HepG2 (cell line): ENCODE results near the gene MS4A15. TPM values are rescaled to one million over a fixed set of nuclear protein-coding genes. Genes with fewer than 3 reads are reported as not detected.

Source experiments
- ATAC-seq: fragments of 200-7000 bp; cut with Tn5 transposase; 3 replicates; pipeline ENCODE4 v1.9.1; 2020; ENCODE audit warnings: mild to moderate bottlenecking, moderate library complexity
- BruUV-seq: library from RNA; stranded (reverse); fragments of 400-500 nt; replicated peaks from 2 replicates; lab custom pipeline; 2021; lab: Mats Ljungman, UMichigan
- CTCF ChIA-PET: fragments of 300-600 bp; formaldehyde crosslinking; extraction: SDS; loops from one replicate; lab custom pipeline; 2021; ENCODE audit warnings: low total read pairs, inconsistent platforms, low intra/inter-chr PET ratio; lab: Yijun Ruan, JAX
- POLR2A ChIA-PET: fragments of 350-600 bp; sonication (Branson Sonifier 250); formaldehyde crosslinking; loops from one replicate; lab custom pipeline; 2020; ENCODE audit warnings: antibody characterized with exemption, inconsistent platforms; lab: Yijun Ruan, JAX
- DNase-seq: peaks from one replicate; pipeline ENCODE4 v3.0.0-alpha.2; 2015; ENCODE audit warnings: low spot score
- FAIRE-seq: peaks from 3 replicates; lab custom pipeline; 2011; peaks lifted over from hg19 to GRCh38; lab: Jason Lieb, UNC
- H2AFZ ChIP-seq: one replicate; pipeline ENCODE4 v1.6.1; 2011; ENCODE audit warnings: low read length, inconsistent platforms
- H3K27ac ChIP-seq: fragments of 300-600 bp; 3 replicates; pipeline ENCODE4 v1.8.0; 2011; ENCODE audit warnings: mixed run types, mild to moderate bottlenecking, mixed read lengths, low read length, inconsistent platforms; ENCODE audit not compliant: insufficient read depth; ENCODE audit errors: extremely low read length
- H3K27me3 ChIP-seq, 2 experiments: fragments of 200-600 bp in 1 of 2; 2 replicates in 1 of 2; 3 replicates in 1 of 2; pipeline versions ENCODE4 v1.6.0 to v1.8.0; 2011; ENCODE audit warnings: low read length in 2 of 2, mild to moderate bottlenecking in 2 of 2, moderate library complexity in 2 of 2, inconsistent platforms in 1 of 2; ENCODE audit not compliant: insufficient read depth in 2 of 2, control insufficient read depth in 1 of 2
- H3K36me3 ChIP-seq, 2 experiments: fragments of 200-600 bp in 1 of 2; replicated peaks in 1 of 2; 2 replicates in 1 of 2; 3 replicates in 1 of 2; pipeline versions ENCODE4 v1.5.1 to v1.8.0; 2011; ENCODE audit warnings: low read length in 2 of 2, inconsistent platforms in 1 of 2; ENCODE audit not compliant: insufficient read depth in 2 of 2, control insufficient read depth in 1 of 2
- H3K4me1 ChIP-seq: 2 replicates; pipeline ENCODE4 v1.5.1; 2012; ENCODE audit warnings: low read length, inconsistent platforms; ENCODE audit not compliant: insufficient read depth
- H3K4me2 ChIP-seq: 2 replicates; pipeline ENCODE4 v1.6.0; 2011; ENCODE audit warnings: low read depth, low read length, inconsistent platforms
- H3K4me3 ChIP-seq, 3 experiments: fragments of 200-600 bp in 1 of 3; sonication (generic), shearing (Covaris generic) in 1 of 3; replicated peaks in 1 of 3; 2 replicates each; pipeline ENCODE4 v1.5.1; 2011 to 2016; ENCODE audit warnings: low read length in 3 of 3, inconsistent platforms in 2 of 3, low read depth in 2 of 3, mild to moderate bottlenecking in 2 of 3, control low read depth in 1 of 3, mixed read lengths in 1 of 3; ENCODE audit not compliant: insufficient read depth in 1 of 3
- H3K79me2 ChIP-seq: one replicate; pipeline ENCODE4 v1.6.1; 2011; ENCODE audit warnings: low read length, inconsistent platforms; ENCODE audit not compliant: insufficient read depth
- H3K9ac ChIP-seq: 2 replicates; pipeline ENCODE4 v1.6.0; 2011; ENCODE audit warnings: mild to moderate bottlenecking, low read depth, low read length, inconsistent platforms; ENCODE audit not compliant: insufficient read depth
- H3K9me3 ChIP-seq: 2 replicates; pipeline ENCODE4 v1.5.1; 2012; ENCODE audit warnings: mild to moderate bottlenecking, low read length
- H4K20me1 ChIP-seq: 2 replicates; pipeline ENCODE4 v1.6.0; 2011; ENCODE audit warnings: inconsistent platforms, mild to moderate bottlenecking, low read length, moderate library complexity; ENCODE audit not compliant: insufficient read depth
- AFF4 ChIP-seq: sonication (generic); formaldehyde crosslinking; IDR thresholded peaks from 2 replicates; pipeline ENCODE4 v1.4.0; 2020; ENCODE audit warnings: missing genetic modification reagents
- ARHGAP35 ChIP-seq: sonication (generic); formaldehyde crosslinking; IDR thresholded peaks from 2 replicates; pipeline ENCODE4 v1.9.0; 2022; ENCODE audit warnings: mild to moderate bottlenecking, inconsistent platforms, moderate library complexity, missing genetic modification reagents, borderline replicate concordance
- CBX1 ChIP-seq: IDR thresholded peaks from one replicate; pipeline ENCODE4 v1.6.1; 2016; ENCODE audit warnings: antibody characterized with exemption, low read depth
- FOXM1 ChIP-seq: sonication (generic); formaldehyde crosslinking; IDR thresholded peaks from 2 replicates; pipeline ENCODE4 v1.5.0; 2020; ENCODE audit warnings: missing genetic modification reagents
- HNF1B ChIP-seq: sonication (generic); formaldehyde crosslinking; IDR thresholded peaks from 2 replicates; pipeline ENCODE4 v1.5.1; 2020; ENCODE audit warnings: mild to moderate bottlenecking, moderate library complexity, missing genetic modification reagents
- MBD4 ChIP-seq: IDR thresholded peaks from 2 replicates; pipeline ENCODE4 v1.6.1; 2012; ENCODE audit warnings: low read length, inconsistent platforms, borderline replicate concordance
- MIXL1 ChIP-seq: IDR thresholded peaks from 2 replicates; pipeline ENCODE4 v1.6.1; 2016
- RNF2 ChIP-seq: fragments of 450-650 bp; conservative IDR thresholded peaks from 2 replicates; pipeline ENCODE4 v1.6.1; 2016; ENCODE audit warnings: low read depth
- SKI ChIP-seq: fragments of 450-650 bp; IDR thresholded peaks from one replicate; pipeline ENCODE4 v1.6.1; 2018; ENCODE audit warnings: mild to moderate bottlenecking; ENCODE audit not compliant: partially characterized antibody
- U2AF2 ChIP-seq: fragments of 200-400 bp; formaldehyde crosslinking; IDR thresholded peaks from 2 replicates; pipeline ENCODE4 v1.6.1; 2017; ENCODE audit warnings: low read depth, mild to moderate bottlenecking, low read length
- ZBTB38 ChIP-seq: sonication (generic); formaldehyde crosslinking; IDR thresholded peaks from 2 replicates; pipeline ENCODE4 v1.5.1; 2020; ENCODE audit warnings: mild to moderate bottlenecking, missing genetic modification reagents
- ZC3H13 ChIP-seq: sonication (generic); formaldehyde crosslinking; IDR thresholded peaks from 2 replicates; pipeline ENCODE4 v1.8.1; 2023; ENCODE audit warnings: mild to moderate bottlenecking, missing genetic modification reagents, moderate library complexity
- ZMYM3 ChIP-seq: sonication (generic); formaldehyde crosslinking; IDR thresholded peaks from 2 replicates; pipeline ENCODE4 v1.5.1; 2020; ENCODE audit warnings: mild to moderate bottlenecking, missing genetic modification reagents
- ZNF143 ChIP-seq: sonication (generic); formaldehyde crosslinking; IDR thresholded peaks from 2 replicates; pipeline ENCODE4 v1.4.0; 2020; ENCODE audit warnings: missing genetic modification reagents
- ZNF207 ChIP-seq: fragments of 450-650 bp; IDR thresholded peaks from 2 replicates; pipeline ENCODE4 v1.6.1; 2016; ENCODE audit warnings: antibody characterized with exemption, borderline replicate concordance
- ZSCAN22 ChIP-seq: sonication (generic); formaldehyde crosslinking; IDR thresholded peaks from 2 replicates; pipeline ENCODE4 v1.4.0; 2020; ENCODE audit warnings: mild to moderate bottlenecking, missing genetic modification reagents
- WGBS: methylation state at CpG from one replicate; pipeline ENCODE4 v1.1.6; 2017; ENCODE audit warnings: low lambda C conversion rate; 5-methylcytosine and 5-hydroxymethylcytosine counted together
- in situ Hi-C: cut with HindIII; loops from 2 replicates; pipeline ENCODE4 v1.10.0; 2017; ENCODE audit warnings: low pct_unique_long_range_greater_than_20kb; ENCODE audit not compliant: extremely low pct_ligation_motif_present
- intact Hi-C: fragments of 100-400 bp; cut with micrococcal nuclease; formaldehyde crosslinking; loops from one replicate; pipeline ENCODE4 v1.10.0; 2022; ENCODE audit not compliant: unreplicated experiment
- polyA plus RNA-seq, 8 experiments: library from polyadenylated mRNA; depleted of rRNA in 3 of 8; stranded (reverse) in 7 of 8; unstranded in 1 of 8; fragments of >200 nt; fragmentation: Illumina TruSeq in 4 of 8; extraction: Trizol in 4 of 8; gene quantifications; 2 replicates each; pipeline versions ENCODE4 v1.2.1 to v1.2.3, GENCODE V29; 2011 to 2016; ENCODE audit warnings: low read depth in 4 of 8, missing spikeins in 1 of 8, mixed read lengths in 1 of 8; ENCODE audit not compliant: insufficient read depth in 1 of 8
- total RNA-seq, 5 experiments: library from RNA; depleted of rRNA; stranded (reverse); fragments of >200 nt; fragmentation: Illumina TruSeq; extraction: Trizol; gene quantifications; 2 replicates each; pipeline ENCODE4 v1.2.3, GENCODE V29; 2016; ENCODE audit warnings: low read depth in 1 of 5
- TF ChIP-seq, protein P1 (sequence below): sonication (generic); formaldehyde crosslinking; IDR thresholded peaks from 2 replicates; pipeline ENCODE4 v1.5.0; 2020; ENCODE audit warnings: mild to moderate bottlenecking, missing genetic modification reagents, moderate library complexity
- TF ChIP-seq, protein P2 (sequence below): sonication (generic); formaldehyde crosslinking; IDR thresholded peaks from 2 replicates; pipeline ENCODE4 v1.8.1; 2023; ENCODE audit warnings: mild to moderate bottlenecking, inconsistent platforms, moderate library complexity, missing genetic modification reagents, borderline replicate concordance

The MS4A15 gene
- total and polyA plus RNA-seq, 2 of the 13 experiments (the other 11 are each of a cell fraction or from before 2014, with no cell fraction given): not detected

- TF ChIP-seq MBD4 (no peak), MIXL1 (no peak), FOXM1 (CRISPR knock-in tag) (no peak), CBX1 (no peak), ZNF143 (no peak), ARHGAP35 (CRISPR knock-in tag) (no peak), ZBTB38 (CRISPR knock-in tag) (no peak)
- TF ChIP-seq, all 625 proteins: peak for 0
Observed at GRCh38 chr11:60810569-60810968, 53.9 kb downstream of the MS4A15 start (continued).

DNA sequence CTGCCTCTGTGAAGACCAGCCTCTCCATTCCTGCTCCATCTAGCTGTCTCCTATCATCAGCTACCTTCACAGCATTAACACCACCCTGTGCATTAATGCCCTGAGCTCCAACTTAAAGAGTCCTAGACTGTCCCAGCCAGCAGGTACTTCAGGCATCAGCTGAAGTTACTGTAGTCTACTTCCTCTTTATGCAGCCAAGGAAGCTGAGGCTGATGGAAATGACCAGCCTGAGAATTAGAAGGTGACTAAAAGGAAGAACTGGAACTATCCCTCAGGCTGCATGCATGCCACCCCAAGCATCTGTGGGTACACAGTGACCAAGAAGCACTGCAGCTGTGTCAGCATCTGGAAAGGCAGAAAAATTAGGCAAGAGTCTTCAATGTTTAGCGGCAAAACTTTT is 56.7 kb downstream of the MS4A15 start:
- H2AFZ ChIP-seq: no peak overlapping the region
- 0% methylated on average over 1 of the region's 1 CpG for WGBS
- no peak for ATAC-seq
- CTCF ChIA-PET: no interaction called here
- DNase-seq: no peak
- in situ Hi-C loops: no loop called here
- no peaks in the 10 kb centered on the region for H3K79me2 ChIP-seq
- no peaks in the 10 kb centered on the region for H4K20me1 ChIP-seq
- BruUV-seq: no TSS peak
- H3K4me2 ChIP-seq: no peak overlapping the region
- intact Hi-C loops: no loop called here
- H3K4me1 ChIP-seq: no peaks in the 10 kb centered on the region
- no peaks in the 10 kb centered on the region for H3K36me3 ChIP-seq
- POLR2A ChIA-PET: no interaction called here
- H3K27me3 ChIP-seq: peaks cover 1 to 4% of the 10 kb centered on the region in 2 experiments; a peak in 2 of 5 replicates
- no peak overlapping the region for H3K27ac ChIP-seq
- H3K9ac ChIP-seq: no peak overlapping the region
- FAIRE-seq: no peak
- H3K9me3 ChIP-seq: peaks cover 11% of the 10 kb centered on the region
- H3K4me3 ChIP-seq: no peak overlapping the region
- TF ChIP-seq ZSCAN22: no peak
- no peak for TF ChIP-seq ZMYM3
- TF ChIP-seq SKI: no peak
- no peak for TF ChIP-seq U2AF2
- no peak for TF ChIP-seq ZNF207
- no peak for TF ChIP-seq AFF4 (CRISPR knock-in tag)
- TF ChIP-seq RNF2: no peak
- TF ChIP-seq ZC3H13 (CRISPR knock-in tag): no peak
- TF ChIP-seq HNF1B (CRISPR knock-in tag): no peak
- TF ChIP-seq, protein P1, sequence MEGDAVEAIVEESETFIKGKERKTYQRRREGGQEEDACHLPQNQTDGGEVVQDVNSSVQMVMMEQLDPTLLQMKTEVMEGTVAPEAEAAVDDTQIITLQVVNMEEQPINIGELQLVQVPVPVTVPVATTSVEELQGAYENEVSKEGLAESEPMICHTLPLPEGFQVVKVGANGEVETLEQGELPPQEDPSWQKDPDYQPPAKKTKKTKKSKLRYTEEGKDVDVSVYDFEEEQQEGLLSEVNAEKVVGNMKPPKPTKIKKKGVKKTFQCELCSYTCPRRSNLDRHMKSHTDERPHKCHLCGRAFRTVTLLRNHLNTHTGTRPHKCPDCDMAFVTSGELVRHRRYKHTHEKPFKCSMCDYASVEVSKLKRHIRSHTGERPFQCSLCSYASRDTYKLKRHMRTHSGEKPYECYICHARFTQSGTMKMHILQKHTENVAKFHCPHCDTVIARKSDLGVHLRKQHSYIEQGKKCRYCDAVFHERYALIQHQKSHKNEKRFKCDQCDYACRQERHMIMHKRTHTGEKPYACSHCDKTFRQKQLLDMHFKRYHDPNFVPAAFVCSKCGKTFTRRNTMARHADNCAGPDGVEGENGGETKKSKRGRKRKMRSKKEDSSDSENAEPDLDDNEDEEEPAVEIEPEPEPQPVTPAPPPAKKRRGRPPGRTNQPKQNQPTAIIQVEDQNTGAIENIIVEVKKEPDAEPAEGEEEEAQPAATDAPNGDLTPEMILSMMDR (CRISPR knock-in tag): no peak
- TF ChIP-seq, protein P2, sequence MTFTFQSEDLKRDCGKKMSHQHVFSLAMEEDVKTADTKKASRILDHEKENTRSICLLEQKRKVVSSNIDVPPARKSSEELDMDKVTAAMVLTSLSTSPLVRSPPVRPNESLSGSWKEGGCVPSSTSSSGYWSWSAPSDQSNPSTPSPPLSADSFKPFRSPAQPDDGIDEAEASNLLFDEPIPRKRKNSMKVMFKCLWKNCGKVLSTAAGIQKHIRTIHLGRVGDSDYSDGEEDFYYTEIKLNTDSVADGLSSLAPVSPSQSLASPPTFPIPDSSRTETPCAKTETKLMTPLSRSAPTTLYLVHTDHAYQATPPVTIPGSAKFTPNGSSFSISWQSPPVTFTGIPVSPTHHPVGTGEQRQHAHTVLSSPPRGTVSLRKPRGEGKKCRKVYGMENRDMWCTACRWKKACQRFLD (CRISPR knock-in tag): no peak
